B cell (primary cell): Measurements from ENCODE around the gene OAT. TPM values are rescaled to one million over a fixed set of nuclear protein-coding genes. Genes with fewer than 3 reads are reported as not detected.

ENCODE experiments used
- ATAC-seq: fragments of 200-7000 bp; cut with Tn5 transposase; one replicate; pipeline ENCODE4 v1.10.0; 2021; ENCODE audit warnings: low read depth, mild to moderate bottlenecking, moderate number of reproducible peaks, moderate library complexity
- CTCF ChIA-PET: fragments of 350-600 bp; sonication (Branson Sonifier 250); formaldehyde crosslinking; loops from one replicate; lab custom pipeline; 2021; ENCODE audit warnings: antibody characterized with exemption, inconsistent platforms; lab: Charles Lee
- POLR2A ChIA-PET: fragments of 350-600 bp; sonication (Branson Sonifier 250); formaldehyde crosslinking; loops from one replicate; lab custom pipeline; 2021; ENCODE audit warnings: antibody characterized with exemption; lab: Charles Lee
- DNase-seq: peaks from one replicate; pipeline ENCODE4 v3.0.0; 2013
- H2AFZ ChIP-seq: 2 replicates; pipeline ENCODE4 v1.6.1; 2012; ENCODE audit warnings: mild to moderate bottlenecking, low read depth, low read length; ENCODE audit not compliant: insufficient read depth, poor library complexity, severe bottlenecking
- H3K27ac ChIP-seq, 2 donors: 1 replicate in 1 of 2; 2 replicates in 1 of 2; pipeline ENCODE4 v1.5.1; 2012 to 2013; ENCODE audit warnings: low read length in 2 of 2, mild to moderate bottlenecking in 2 of 2, moderate library complexity in 1 of 2
- H3K27me3 ChIP-seq, 4 experiments: fragments of 200-600 bp in 1 of 4; sonication (generic) in 1 of 4; replicated peaks in 1 of 4; 1 replicate in 2 of 4; 2 replicates in 2 of 4; pipeline versions ENCODE4 v1.6.1 to v1.7.0; 2013 to 2016; ENCODE audit warnings: low read length in 3 of 4, mild to moderate bottlenecking in 2 of 4, mixed read lengths in 1 of 4, moderate library complexity in 1 of 4; ENCODE audit not compliant: insufficient read depth in 4 of 4, control insufficient read depth in 3 of 4; ENCODE audit errors: control extremely low read depth in 1 of 4
- H3K36me3 ChIP-seq, 2 experiments: replicated peaks in 1 of 2; 1 replicate in 1 of 2; 2 replicates in 1 of 2; pipeline versions ENCODE4 v1.6.1 to v1.7.1; 2013; ENCODE audit warnings: low read length in 1 of 2; ENCODE audit not compliant: insufficient read depth in 2 of 2, control insufficient read depth in 1 of 2; ENCODE audit errors: control extremely low read depth in 1 of 2, extremely low read depth in 1 of 2
- H3K4me1 ChIP-seq, 2 donors: fragments of 200-600 bp in 1 of 2; sonication (generic) in 1 of 2; 1 replicate in 1 of 2; 2 replicates in 1 of 2; pipeline versions ENCODE4 v1.5.1 to v1.6.1; 2013 to 2017; ENCODE audit warnings: low read length in 2 of 2; ENCODE audit not compliant: control insufficient read depth in 2 of 2, insufficient read depth in 2 of 2
- H3K4me2 ChIP-seq: replicated peaks from 2 replicates; pipeline ENCODE3; 2012; ENCODE audit warnings: mild to moderate bottlenecking, low read depth, low read length; ENCODE audit not compliant: poor library complexity, severe bottlenecking
- H3K4me3 ChIP-seq, 5 experiments: fragments of 200-600 bp in 1 of 5; sonication (generic) in 1 of 5; 1 replicate in 3 of 5; 2 replicates in 2 of 5; pipeline versions ENCODE4 v1.5.1 to v1.7.0; 2011 to 2016; ENCODE audit warnings: low read length in 4 of 5, mild to moderate bottlenecking in 4 of 5, low read depth in 2 of 5, control low read depth in 1 of 5, moderate library complexity in 1 of 5; ENCODE audit not compliant: insufficient read depth in 1 of 5; ENCODE audit errors: control extremely low read depth in 1 of 5, extremely low read depth in 1 of 5
- H3K79me2 ChIP-seq: fragments of 200-600 bp; sonication (generic); one replicate; pipeline ENCODE4 v1.6.0; 2016; ENCODE audit warnings: low read length; ENCODE audit not compliant: control insufficient read depth, insufficient read depth
- H3K9ac ChIP-seq: fragments of 200-600 bp; sonication (generic); 2 replicates; pipeline ENCODE4 v1.6.1; 2017; ENCODE audit warnings: mild to moderate bottlenecking, low read length, moderate library complexity
- H3K9me3 ChIP-seq, 3 donors: one replicate each; pipeline versions ENCODE4 v1.6.1 to v1.7.1; 2013; ENCODE audit warnings: low read length in 2 of 3; ENCODE audit not compliant: control insufficient read depth in 2 of 3, insufficient read depth in 1 of 3; ENCODE audit errors: control extremely low read depth in 1 of 3
- H4K20me1 ChIP-seq: 2 replicates; pipeline ENCODE4 v1.6.0; 2012; ENCODE audit warnings: mild to moderate bottlenecking, low read length; ENCODE audit not compliant: insufficient read depth, control insufficient read depth, poor library complexity, severe bottlenecking
- H3K27ac Mint-ChIP-seq: one replicate; pipeline ENCODE4 v1.8.0; 2021; ENCODE audit warnings: mixed read lengths
- H3K27me3 Mint-ChIP-seq: one replicate; pipeline ENCODE4 v1.8.0; 2021; ENCODE audit warnings: mixed read lengths
- H3K4me1 Mint-ChIP-seq: one replicate; pipeline ENCODE4 v1.8.0; 2021; ENCODE audit warnings: mixed read lengths
- H3K4me3 Mint-ChIP-seq: one replicate; pipeline ENCODE4 v1.8.0; 2021; ENCODE audit warnings: mixed read lengths
- H3K9me3 Mint-ChIP-seq: one replicate; pipeline ENCODE4 v1.8.0; 2022; ENCODE audit warnings: mixed read lengths; ENCODE audit not compliant: insufficient read depth
- CTCF ChIP-seq: fragments of 200-600 bp; IDR thresholded peaks from one replicate; pipeline ENCODE4 v1.8.0; 2022; ENCODE audit warnings: antibody characterized with exemption, mild to moderate bottlenecking
- EZH2 ChIP-seq: IDR thresholded peaks from 2 replicates; pipeline ENCODE4 v1.6.1; 2012; ENCODE audit warnings: borderline replicate concordance, low read depth, mild to moderate bottlenecking, moderate library complexity, low read length; ENCODE audit not compliant: insufficient read depth, poor library complexity, severe bottlenecking
- WGBS: methylation state at CpG from one replicate; pipeline ENCODE4 v1.1.5; 2013; ENCODE audit warnings: missing lambda C conversion rate; ENCODE audit not compliant: insufficient coverage; 5-methylcytosine and 5-hydroxymethylcytosine counted together
- intact Hi-C: fragments of 100-400 bp; cut with micrococcal nuclease; formaldehyde crosslinking; loops from one replicate; pipeline ENCODE4 v1.10.0; 2022
- polyA plus RNA-seq: library from polyadenylated mRNA; depleted of rRNA; stranded (reverse); fragments of >200 nt; gene quantifications from 2 replicates; pipeline ENCODE4 v1.2.3, GENCODE V29; 2012
- total RNA-seq, 2 donors: library from RNA; stranded (reverse); fragments of 120-200 nt in 1 of 2; gene quantifications; 1 replicate in 1 of 2; 2 replicates in 1 of 2; pipeline versions ENCODE4 v1.2.3 to v1.2.4, GENCODE V29; 2013 to 2022

OAT gene
- total and polyA plus RNA-seq, 2 donors (not counting 1 experiment from before 2014, with no cell fraction given) = 13.9 to 20.1 TPM

- TF ChIP-seq CTCF (no peak), EZH2 (no peak)
- H3K4me1 Mint-ChIP-seq = peaks cover 5% of the 10 kb centered on the region
- Histone ChIP-seq H2AFZ (no peak overlapping the region), H3K4me3 (no peak overlapping the region), H3K9ac (no peak overlapping the region), H3K9me3 (no peaks in the 10 kb centered on the region), H3K4me1 (peaks cover 7 to 13% of the 10 kb centered on the region in 2 donors), H3K79me2 (no peaks in the 10 kb centered on the region), H3K27ac (no peak overlapping the region), H3K4me2 (no peak overlapping the region), H3K27me3 (peaks cover 0 to 13% (median 9%) of the 10 kb centered on the region in 4 experiments), H4K20me1 (no peaks in the 10 kb centered on the region), H3K36me3 (no peaks in the 10 kb centered on the region)
- H3K4me3 Mint-ChIP-seq = no peak overlapping the region
- WGBS = 86% methylated on average over 8 of the region's 12 CpGs
- POLR2A ChIA-PET = no interaction called here
- H3K27me3 Mint-ChIP-seq = peaks cover 24% of the 10 kb centered on the region
- no peak overlapping the region for H3K27ac Mint-ChIP-seq
- DNase-seq (no peak), ATAC-seq (no peak)
- intact Hi-C loops = loop anchor here (5.0 kb wide), 2 partner anchors 153 to 293 kb away; partner anchors contain the start of gene CHST15
- H3K9me3 Mint-ChIP-seq = no peaks in the 10 kb centered on the region
- CTCF ChIA-PET = interaction anchor here (1.9 kb wide), 1 partner anchor 390 kb away, joined by 13 read pairs; no protein-coding TSS in a partner anchor
Observed at GRCh38 chr10:124385627-124386185, 33.0 kb downstream of the OAT start.

- Mint-ChIP-seq H3K27me3 (peaks cover 34% of the 10 kb centered on the region), H3K9me3 (no peaks in the 10 kb centered on the region), H3K27ac (no peak overlapping the region), H3K4me3 (no peak overlapping the region), H3K4me1 (peaks cover 3% of the 10 kb centered on the region)
- ChIA-PET POLR2A (no interaction called here), CTCF (interaction anchor here (1.9 to 2.6 kb wide), 2 partner anchors 389 to 390 kb away, joined by 13 to 17 read pairs; no protein-coding TSS in a partner anchor)
- H3K36me3 ChIP-seq = no peaks in the 10 kb centered on the region
- H4K20me1 ChIP-seq = no peaks in the 10 kb centered on the region
- peaks cover 0 to 5% (median 0%) of the 10 kb centered on the region in 3 donors for H3K9me3 ChIP-seq
- intact Hi-C loops = loop anchor here (5.0 kb wide), 2 partner anchors 152 to 292 kb away; partner anchors contain the start of gene CHST15
- H3K79me2 ChIP-seq = no peaks in the 10 kb centered on the region
- 95% methylated on average over 7 of the region's 7 CpGs for WGBS
- no peak overlapping the region for H3K27ac ChIP-seq
- no peak for TF ChIP-seq CTCF
- no peak for TF ChIP-seq EZH2
- peaks cover 7 to 12% of the 10 kb centered on the region in 2 donors for H3K4me1 ChIP-seq
- no peak overlapping the region for H2AFZ ChIP-seq
- DNase-seq (no peak), ATAC-seq (no peak)
- H3K9ac ChIP-seq = no peak overlapping the region
- H3K4me2 ChIP-seq = no peak overlapping the region
- no peak overlapping the region for H3K4me3 ChIP-seq
- peaks cover 0 to 21% (median 11%) of the 10 kb centered on the region in 4 experiments for H3K27me3 ChIP-seq
Observed at GRCh38 chr10:124384591-124385190, 34.0 kb downstream of the OAT start.
